ENCODE results near the gene THSD8. TPM values are rescaled to one million over a fixed set of nuclear protein-coding genes. Genes with fewer than 3 reads are reported as not detected.
A peak's percentile ranks its signal among the peaks of the same experiment; 100 is the strongest.

The THSD8 gene
- polyA plus RNA-seq, 12 donors: 1.4 to 7.1 (median 4.2) TPM; not detected in 2

DNA sequence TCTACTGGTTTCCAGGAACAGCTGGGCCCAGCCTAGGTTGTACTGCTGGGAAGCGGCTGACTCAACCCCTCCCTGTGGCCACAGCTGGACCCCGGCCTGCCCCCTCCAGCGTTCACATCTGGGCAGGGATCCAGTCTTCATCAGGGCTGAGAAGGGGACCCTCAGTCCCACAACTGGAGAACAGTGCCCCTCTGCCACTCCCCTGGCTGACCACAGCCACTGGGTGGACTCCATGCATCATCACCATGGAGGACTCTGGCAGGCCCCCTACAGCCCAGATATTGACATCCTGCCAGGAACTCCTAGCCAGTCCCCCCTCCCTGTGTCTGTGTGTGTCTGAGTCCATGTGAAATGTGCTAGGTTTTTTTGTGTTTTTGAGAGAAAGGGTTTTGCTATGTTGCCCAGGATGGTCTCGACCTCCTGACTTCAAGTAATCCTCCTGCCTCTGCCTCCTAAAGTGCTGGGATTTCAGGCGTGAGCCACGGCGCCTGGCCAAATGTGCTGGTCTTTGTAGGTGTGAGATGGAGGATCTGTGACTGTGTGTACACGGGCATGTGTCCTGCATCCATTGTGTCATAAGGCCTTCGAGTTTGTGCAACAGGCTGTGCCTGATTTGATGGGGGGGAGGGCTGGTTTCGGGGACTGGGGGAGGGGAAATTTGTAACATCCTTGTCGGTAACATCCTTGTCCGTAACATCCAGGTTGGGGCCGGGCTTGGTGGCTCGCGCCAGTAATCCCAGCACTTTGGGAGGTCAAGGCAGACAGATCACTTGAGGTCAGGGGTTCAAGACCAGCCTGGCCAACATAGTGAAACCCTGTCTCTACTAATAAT lies 22.5 kb upstream of the THSD8 start:
- DNase-seq: peak; percentile 83

DNA sequence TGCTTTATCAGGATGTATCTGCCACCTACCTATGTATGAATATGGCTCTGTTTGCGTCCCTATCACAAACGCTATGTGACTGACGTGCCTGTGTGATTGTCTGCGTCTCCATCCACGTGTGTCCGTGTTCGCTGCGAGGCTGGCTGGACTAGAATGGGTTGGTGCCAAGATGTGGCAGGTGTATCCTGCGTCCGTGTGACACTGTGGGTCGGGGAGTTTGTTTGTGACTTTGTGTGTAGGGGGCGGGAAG lies 19.8 kb upstream of the THSD8 start:
- no peak for DNase-seq

DNA sequence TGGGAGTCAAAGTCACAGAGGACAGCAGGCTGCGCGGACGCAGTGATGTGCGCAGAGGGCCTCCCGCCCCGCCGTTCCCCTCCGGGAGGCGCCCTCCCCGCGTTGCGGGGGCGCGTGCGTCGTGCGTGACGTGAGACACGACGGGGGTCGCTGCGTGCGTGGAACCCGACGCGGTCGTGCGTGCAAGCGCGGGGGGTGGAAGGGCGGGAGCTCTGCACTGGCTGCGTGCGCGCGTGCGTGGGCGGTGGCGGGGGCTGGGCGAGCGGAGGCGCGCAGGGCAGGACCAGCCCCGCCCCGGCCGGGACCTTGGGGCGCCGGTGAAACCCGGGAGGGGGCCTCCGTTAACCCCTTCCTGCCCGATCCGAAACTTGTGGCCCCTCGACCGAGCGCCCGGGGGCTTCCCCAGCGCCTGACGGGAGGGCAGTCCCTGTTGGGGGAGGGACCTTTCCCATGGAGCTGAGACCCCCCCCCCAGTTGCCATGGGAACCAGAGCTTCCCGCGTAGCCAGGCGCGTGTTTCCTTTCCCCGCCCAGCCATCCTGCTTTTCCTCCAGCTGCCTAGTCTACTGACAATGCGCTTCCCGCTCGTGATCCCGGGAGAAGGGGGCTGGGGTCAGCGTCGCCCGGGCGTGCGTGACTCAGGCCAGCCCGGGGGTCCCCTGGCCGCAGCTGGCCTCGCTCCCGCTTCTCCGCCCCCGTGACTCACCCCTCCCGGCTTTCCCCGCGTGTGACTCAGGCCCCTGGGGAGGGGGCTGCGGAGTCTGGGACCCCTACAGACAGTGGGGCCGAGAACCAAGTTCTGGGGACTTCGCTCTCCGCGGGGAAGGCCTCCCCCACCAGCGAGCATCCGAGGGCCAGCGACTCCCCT lies 19.2 kb upstream of the THSD8 start:
- DNase-seq: peak; percentile 87

DNA sequence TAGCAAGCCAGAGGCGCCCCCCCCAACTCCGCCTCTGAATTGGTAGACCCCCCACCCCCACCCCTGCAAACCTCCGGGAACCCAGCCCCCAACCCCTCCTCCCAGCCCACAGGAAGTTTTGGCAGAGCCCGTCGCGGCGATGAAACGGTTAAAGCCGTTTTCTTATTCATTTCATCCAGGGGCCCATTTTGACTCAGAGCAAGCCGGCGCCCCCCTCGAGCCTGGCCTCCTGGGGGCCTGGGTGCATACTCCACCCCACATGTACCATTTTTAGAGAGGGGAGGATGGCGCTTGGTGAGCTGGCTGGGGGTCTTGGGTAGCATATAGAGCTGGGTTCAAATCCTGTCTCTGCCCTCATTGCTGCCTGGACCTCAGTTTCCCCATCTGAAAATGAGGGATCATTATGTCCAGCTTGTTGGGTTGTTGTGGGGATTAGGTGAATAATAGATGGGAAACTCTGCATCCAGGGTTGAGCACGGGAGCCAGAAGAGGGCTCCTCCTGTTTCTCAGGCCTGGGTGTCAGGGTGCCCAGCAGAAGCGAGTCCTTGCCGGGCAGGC lies 18.5 kb upstream of the THSD8 start:
- no peak for DNase-seq

DNA sequence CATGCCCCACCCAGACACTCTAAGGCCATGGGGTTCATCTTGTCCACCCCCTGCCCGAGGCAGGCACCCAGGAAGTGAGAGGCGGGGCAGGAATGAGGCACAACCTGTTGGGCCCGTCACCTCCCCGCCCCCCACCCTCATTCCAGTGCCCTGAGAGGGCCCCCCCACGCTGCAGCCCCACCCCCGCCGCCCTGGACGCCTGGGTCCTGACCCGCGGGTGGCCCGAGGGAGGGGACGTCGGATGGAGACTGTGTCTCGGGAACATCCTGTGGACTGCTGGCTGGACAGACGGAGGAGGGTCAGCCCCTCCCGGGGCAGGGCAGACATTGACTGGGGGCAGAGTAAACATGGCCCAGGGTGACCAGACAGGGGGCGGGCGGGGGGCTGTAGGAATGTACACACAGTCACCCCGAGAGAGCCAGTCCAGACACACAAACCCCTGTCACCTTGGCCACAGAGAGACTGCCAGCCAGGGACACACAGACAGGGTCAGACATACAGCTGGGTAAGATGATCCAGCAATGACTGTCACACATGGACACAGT lies 17.9 kb upstream of the THSD8 start:
- no peak for DNase-seq

DNA sequence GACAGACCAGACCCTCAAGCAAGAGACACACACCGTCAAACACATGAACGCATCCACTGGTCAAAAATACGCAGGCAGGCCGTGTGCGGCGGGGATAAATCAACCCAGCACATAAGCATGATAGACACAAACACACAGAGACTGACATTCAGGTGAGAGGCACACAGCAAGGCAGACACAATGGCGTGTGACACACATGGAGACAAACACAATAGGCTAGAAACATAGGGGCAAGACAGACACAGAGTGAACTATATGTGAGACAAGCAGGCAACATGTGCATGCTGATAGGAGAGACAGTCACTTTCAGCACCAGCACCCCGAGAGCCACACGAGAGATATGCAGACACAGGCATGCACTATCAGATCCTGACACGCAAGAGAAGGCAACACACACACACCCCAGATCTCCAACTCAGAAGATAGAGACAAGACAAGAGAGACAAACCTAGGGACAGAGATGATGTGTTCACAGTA lies 17.4 kb upstream of the THSD8 start:
- no peak for DNase-seq

DNA sequence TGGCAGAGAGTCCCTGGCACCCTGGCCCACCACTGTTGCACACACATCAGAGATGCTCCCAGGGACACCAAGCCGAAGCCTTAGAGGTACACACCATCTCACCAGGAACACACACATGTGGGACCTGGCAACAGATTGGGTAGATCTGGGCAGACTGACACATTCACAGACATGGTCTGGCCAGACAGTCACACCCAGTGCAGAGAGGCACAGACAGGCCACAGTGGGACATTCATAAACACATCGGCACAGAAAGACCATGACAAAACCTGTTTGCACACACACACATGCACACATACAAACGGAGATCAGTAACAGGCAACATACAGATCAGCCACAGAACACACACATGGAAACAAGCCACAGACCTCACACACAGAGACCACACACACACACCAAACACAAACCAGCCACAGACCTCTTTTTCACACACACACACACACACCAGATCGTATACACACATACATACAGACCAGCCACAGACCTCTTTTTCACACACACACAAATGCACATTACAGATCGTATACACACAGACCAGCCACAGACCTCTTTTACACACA lies 16.9 kb upstream of the THSD8 start:
- DNase-seq: no peak

DNA sequence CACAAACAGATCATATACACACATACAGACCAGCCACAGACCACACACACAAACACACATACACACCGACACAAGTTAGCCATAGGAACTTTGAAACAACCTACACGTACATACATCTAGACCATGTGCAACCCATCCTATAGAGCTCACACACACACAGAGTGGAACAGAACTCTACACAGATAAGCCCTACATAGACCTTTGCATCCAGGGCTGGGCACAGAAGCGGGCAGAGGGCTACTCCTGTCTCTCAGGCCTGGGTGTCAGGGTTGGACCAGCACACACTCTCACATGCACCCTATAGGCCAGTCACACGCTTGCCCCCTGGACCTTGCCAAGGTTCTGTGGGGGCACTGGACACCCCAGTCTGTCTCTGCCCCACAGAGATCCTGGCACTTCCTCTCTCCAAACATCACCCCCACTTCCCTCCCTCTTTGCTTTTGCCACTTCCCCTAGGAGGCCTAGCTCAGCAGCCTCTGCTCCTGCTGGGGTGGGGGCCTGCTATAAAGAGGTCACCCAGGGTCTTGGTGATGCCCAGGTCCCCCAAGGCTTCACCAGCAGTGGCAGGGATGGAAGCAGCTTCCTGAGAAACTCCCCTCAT lies 16.3 kb upstream of the THSD8 start:
- no peak for DNase-seq

DNA sequence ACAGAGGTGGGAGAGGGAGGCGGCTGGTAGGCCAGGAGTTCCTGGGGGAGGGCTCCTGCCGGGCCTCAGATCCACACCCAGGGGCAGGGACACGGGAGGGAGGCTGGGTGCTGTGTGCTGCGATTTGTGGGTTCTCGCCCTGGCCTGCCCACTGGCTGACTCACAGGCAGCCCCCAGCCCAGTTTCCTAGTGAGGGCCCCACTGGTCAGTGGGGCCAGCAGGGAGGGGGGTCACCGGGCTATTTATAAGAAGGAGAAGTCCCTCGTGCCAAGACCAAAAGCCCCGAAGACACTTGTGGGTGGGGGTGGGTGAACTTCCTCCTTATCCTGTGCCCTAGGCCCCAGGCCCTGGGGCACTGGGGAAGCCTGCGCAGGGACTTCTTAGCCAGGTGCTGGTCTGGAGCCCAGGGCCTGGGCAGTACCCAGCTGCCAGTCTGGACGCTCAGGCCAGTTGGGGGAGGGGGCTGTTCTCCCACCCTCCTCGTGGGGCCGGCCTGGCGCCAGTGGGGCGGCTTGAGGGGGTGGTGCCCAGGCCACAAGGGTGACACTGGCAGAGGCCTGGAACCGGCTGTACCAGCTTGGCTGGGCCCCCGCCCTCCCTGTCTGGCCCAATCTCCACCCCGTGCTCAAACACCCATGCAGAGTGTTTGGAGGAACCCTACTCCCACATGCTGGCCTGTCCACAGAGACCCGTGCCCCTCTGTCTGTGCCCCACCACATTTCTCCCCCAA lies 15.6 kb upstream of the THSD8 start:
- no peak for DNase-seq

DNA sequence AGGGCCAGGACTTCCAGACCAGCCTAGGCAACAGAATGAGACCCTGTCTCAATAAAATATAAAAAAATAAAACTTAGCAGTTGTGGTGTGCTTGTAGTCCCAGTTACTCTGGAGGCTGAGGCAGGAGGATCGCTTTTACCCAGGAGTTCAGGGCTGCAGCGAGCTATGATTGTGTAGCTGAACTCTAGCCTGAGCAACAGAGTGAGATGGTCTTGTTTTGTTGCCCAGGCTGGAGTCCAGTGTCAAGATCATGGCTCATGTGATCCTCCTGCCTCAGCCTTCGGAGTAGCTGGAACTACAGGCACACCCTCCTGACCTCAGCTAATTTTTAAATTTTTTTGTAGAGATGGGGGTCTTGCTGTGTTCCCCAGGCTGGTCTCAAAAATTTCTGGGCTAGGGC lies 14.9 kb upstream of the THSD8 start:
- no peak for DNase-seq

DNA sequence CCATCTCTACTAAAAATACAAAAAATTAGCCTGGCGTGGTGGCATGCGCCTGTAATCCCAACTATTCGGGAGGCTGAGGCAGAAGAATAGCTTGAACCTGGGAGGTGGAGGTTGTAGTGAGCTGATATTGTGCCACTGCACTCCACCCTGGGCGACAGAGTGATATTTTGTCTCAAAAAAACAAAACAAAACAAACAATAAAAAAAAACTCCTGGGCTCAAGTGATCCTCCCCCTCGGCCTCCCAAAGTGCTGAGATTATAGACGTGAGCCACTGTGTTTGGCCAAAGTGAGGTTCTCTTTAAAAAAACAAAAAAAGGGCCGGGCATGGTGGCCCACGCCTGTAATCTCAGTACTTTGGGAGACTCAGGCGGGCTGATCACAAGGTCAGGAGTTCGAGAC lies 14.4 kb upstream of the THSD8 start:
- no peak for DNase-seq

DNA sequence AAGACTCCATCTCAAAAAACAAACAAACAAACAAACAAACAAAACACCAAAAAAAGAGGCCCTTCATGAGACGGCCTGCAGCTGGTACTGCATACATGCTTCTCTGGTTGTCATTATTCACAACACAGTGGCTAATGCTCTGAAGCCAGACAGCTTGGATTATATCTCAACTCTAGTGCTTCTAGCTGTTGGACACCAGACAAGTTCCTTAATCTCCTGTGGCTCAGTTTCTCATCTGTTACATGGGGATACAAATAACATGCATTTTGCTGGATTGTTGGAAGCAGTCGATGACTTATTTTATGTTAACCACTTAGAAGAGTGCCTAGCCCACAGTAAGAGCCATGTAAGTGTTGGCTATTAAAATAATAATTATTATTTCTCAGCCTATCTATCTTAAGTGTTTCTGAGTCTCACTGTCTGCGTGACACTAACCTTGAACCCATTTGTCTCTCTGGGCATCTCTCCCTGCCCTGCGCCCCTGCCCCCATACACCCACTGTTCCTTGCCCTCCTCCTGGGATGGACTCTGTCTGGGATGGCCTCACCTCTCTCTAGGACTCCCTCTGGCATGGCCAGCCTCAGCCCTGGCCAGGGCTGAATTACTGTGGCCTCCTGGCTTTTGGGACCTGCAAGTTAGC lies 13.7 kb upstream of the THSD8 start:
- DNase-seq: no peak

DNA sequence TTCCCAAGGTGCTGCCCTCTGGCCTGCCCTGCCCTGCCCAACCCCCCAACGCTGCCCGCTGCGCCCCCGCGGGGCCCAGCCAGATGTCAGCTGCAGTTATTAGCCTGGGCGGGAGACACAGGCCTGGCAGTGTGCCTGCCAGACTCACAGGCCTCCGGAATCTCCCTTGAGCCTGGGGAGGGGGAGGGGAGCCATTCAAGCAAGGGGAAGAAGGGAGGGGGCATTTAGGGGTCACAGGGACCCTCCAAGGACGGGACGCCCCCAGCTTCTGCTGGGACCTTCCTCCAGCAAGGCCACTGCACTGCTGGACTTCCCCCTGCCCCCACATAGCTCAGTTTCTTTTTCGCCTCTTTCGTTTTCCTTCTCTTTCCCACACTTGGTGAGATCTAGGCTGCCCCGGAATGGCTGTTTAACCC lies 13.2 kb upstream of the THSD8 start:
- no peak for DNase-seq

DNA sequence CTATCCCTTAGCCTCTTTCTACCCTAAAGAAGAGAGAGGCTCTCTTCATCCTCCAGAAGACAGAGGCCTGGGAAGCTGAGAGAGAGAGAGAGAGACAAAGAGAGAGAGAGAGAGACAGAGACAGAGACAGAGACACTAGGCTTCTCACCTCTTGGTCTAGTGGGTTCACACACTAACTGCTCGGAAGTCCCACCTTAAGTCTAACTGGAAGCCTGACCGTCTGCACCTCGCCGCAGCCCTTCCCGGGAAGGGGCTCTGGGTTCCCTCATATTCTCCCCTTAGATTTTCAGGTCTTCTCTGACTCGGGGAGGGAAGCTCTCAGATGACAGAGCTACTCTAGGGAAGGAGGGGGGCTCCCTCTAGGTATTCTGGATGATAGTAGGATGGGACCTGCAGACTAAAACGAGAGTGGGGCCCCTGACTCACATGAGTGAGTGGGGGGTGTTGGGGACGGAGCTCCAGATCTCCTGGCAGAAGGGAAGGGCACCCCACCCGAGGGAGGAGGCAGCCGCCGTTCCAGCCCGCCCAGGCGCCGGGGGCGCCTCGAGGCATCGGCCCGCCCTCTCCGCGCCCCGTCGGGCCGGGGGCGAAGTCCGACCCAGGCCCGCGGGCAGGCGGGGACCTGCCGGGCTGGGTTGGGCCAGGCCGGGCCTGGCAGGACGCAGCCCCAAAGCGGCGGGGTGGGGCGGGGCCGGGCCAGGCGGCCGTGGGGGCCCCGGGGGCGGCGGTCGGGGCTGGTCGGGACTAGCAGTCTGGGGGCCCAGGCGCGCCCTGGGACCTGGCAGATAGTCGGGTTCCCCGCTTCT lies 12.6 kb upstream of the THSD8 start:
- DNase-seq: no peak

DNA sequence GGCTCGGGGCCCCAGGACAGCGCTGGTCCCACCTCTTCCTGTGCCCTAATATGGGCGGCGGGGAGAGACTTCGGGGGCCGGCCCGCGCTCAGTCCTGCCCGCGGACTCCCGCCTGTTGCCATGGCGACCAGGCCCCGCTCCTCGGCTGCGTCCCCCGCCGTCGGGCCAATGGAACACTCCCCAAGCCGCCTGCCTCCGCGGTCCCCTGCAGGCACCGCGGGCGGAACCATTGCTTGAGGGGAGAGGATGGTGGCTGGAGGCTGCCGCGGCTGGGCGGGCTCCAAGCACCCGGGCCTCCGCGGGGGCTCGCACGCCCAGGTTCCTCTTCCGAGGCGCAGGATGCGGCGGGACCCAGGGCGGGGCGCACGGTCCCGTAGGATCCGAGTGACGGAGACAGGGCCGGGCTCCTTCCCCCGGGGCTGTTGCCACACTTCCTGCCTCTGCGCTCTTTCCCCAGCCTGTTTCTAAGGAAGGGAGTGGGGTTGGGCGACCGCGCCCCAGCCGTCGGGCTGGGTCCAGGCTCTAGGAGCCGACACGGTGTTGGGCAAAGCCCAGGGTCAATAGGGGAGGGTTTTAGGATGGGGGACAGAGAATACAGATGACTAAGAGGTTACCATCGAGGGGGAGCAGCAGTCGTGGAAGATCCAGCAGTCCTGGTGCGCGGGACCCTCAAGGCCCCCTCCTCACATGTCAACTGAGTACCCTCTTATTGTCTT lies 11.8 kb upstream of the THSD8 start:
- DNase-seq: peak; percentile 92

DNA sequence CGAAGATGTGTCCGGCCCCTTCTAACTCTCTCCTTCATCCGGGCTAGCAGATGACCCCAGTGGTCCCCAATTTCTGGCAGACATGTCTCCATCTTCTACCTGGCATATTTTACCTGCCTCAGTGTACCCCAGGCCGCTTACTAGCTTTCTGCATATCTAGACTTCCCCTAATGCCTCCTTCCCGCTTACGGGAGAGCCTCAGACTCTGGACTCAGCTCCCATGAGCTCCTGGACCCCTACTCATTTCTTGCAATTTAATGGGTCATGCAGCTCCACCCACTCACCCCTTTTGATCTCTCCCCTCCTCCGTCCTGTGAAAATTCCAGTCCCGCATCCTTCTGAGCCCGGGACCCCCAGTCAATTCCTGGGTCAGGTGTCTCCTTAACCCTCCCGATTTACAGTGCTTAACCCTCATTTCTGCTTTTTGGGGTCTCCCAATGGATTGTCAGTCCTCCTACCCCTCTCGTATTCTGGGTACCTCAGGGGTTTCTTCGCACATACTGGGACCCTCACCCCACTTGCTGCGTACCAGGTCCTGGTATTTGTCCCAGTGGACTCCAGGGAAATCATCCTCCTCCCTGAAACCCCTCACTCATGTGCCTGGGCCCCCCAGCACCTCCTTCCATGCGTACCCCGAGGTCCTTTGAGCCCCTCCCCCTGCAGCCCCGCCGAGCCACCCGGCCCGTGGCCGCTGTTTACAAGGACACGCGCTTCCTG lies 11.1 kb upstream of the THSD8 start:
- DNase-seq: no peak

DNA sequence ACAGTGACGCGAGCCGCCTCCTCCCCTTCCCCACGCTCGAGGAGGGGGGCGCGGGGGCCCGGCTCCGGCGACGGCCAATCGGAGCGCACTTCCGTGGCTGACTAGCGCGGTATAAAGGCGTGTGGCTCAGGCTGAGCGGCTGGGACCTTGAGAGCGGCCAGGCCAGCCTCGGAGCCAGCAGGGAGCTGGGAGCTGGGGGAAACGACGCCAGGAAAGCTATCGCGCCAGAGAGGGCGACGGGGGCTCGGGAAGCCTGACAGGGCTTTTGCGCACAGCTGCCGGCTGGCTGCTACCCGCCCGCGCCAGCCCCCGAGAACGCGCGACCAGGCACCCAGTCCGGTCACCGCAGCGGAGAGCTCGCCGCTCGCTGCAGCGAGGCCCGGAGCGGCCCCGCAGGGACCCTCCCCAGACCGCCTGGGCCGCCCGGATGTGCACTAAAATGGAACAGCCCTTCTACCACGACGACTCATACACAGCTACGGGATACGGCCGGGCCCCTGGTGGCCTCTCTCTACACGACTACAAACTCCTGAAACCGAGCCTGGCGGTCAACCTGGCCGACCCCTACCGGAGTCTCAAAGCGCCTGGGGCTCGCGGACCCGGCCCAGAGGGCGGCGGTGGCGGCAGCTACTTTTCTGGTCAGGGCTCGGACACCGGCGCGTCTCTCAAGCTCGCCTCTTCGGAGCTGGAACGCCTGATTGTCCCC lies 10.4 kb upstream of the THSD8 start, which contains the start of gene JUNB:
JUNB (plus strand) TSS at position 142 of the 706 bp plus-strand sequence; CDS start at position 428, 286 bp downstream.
- DNase-seq: peak; percentile 95
